Measurements from ENCODE around the gene ZNF394. TPM values are rescaled to one million over a fixed set of nuclear protein-coding genes. Genes with fewer than 3 reads are reported as not detected.

Gene ZNF394
- total and polyA plus RNA-seq, 2 donors (not counting 1 experiment from before 2014, with no cell fraction given) = 50.5 to 80.7 TPM

GRCh38 chr7:99493823-99494222, 6.3 kb downstream of the ZNF394 start:
- POLR2A ChIA-PET = no interaction called here
- Histone ChIP-seq H2AFZ (ENCODE audit: insufficient read depth, low read depth, low read length, poor library complexity, severe bottlenecking) (no peak overlapping the region), H3K4me1 (ENCODE audit: control insufficient read depth in 2 of 2, insufficient read depth in 2 of 2, low read length in 2 of 2) (peaks cover 15% of the 10 kb centered on the region in 2 donors), H3K9ac (ENCODE audit: low read length) (no peak overlapping the region), H3K9me3 (ENCODE audit: control extremely low read depth in 1 of 3, control insufficient read depth in 2 of 3, insufficient read depth in 1 of 3, low read length in 2 of 3) (peaks cover 0 to 31% (median 12%) of the 10 kb centered on the region in 3 donors), H3K27ac (ENCODE audit: low read length in 2 of 2) (no peak overlapping the region), H3K36me3 (replicated peaks in 1 of 2; ENCODE audit: control extremely low read depth in 1 of 2, control insufficient read depth in 1 of 2, extremely low read depth in 1 of 2, insufficient read depth in 2 of 2, low read length in 1 of 2) (peaks cover 3 to 53% of the 10 kb centered on the region in 2 experiments), H4K20me1 (ENCODE audit: control insufficient read depth, insufficient read depth, low read length, poor library complexity, severe bottlenecking) (peaks cover 54% of the 10 kb centered on the region), H3K27me3 (replicated peaks in 1 of 4; ENCODE audit: control extremely low read depth in 1 of 4, control insufficient read depth in 3 of 4, insufficient read depth in 4 of 4, low read length in 3 of 4) (no peaks in the 10 kb centered on the region), H3K4me2 (replicated peaks; ENCODE audit: low read depth, low read length, poor library complexity, severe bottlenecking) (no peak overlapping the region), H3K79me2 (ENCODE audit: control insufficient read depth, insufficient read depth, low read length) (peaks cover 56% of the 10 kb centered on the region), H3K4me3 (ENCODE audit: control extremely low read depth in 1 of 5, extremely low read depth in 1 of 5, insufficient read depth in 1 of 5, low read depth in 2 of 5, low read length in 4 of 5) (no peak overlapping the region)
- peaks cover 6% of the 10 kb centered on the region for H3K9me3 Mint-ChIP-seq (ENCODE audit: insufficient read depth)
- H3K27ac Mint-ChIP-seq = no peak overlapping the region
- intact Hi-C loops (cut with micrococcal nuclease) = no loop called here
- ATAC-seq (ENCODE audit: low read depth) (no peak), DNase-seq (no peak)
- no peak overlapping the region for H3K4me3 Mint-ChIP-seq
- WGBS (ENCODE audit: insufficient coverage) = 100% methylated on average over 4 of the region's 6 CpGs
- TF ChIP-seq EZH2 (IDR thresholded peaks at IDR 0.05; ENCODE audit: borderline replicate concordance, insufficient read depth, low read depth, low read length, poor library complexity, severe bottlenecking) (no peak), CTCF (IDR thresholded peaks at IDR 0.05) (no peak)
- CTCF ChIA-PET = no interaction called here
- no peaks in the 10 kb centered on the region for H3K27me3 Mint-ChIP-seq
- H3K4me1 Mint-ChIP-seq = peaks cover 15% of the 10 kb centered on the region

GRCh38 chr7:99490878-99491277, 9.2 kb downstream of the ZNF394 start:
- H3K27ac Mint-ChIP-seq = no peak overlapping the region
- CTCF ChIA-PET = no interaction called here
- POLR2A ChIA-PET = no interaction called here
- peaks cover 31% of the 10 kb centered on the region for H3K79me2 ChIP-seq (ENCODE audit: control insufficient read depth, insufficient read depth, low read length)
- no peaks in the 10 kb centered on the region for H3K4me1 Mint-ChIP-seq
- intact Hi-C loops (cut with micrococcal nuclease) = no loop called here
- H3K36me3 ChIP-seq (replicated peaks in 1 of 2; ENCODE audit: control extremely low read depth in 1 of 2, control insufficient read depth in 1 of 2, extremely low read depth in 1 of 2, insufficient read depth in 2 of 2, low read length in 1 of 2) = peaks cover 3 to 43% of the 10 kb centered on the region in 2 experiments
- H3K9me3 ChIP-seq (ENCODE audit: control extremely low read depth in 1 of 3, control insufficient read depth in 2 of 3, insufficient read depth in 1 of 3, low read length in 2 of 3) = peaks cover 0 to 31% (median 12%) of the 10 kb centered on the region in 3 donors
- H3K4me1 ChIP-seq (ENCODE audit: control insufficient read depth in 2 of 2, insufficient read depth in 2 of 2, low read length in 2 of 2) = no peaks in the 10 kb centered on the region
- H3K9me3 Mint-ChIP-seq (ENCODE audit: insufficient read depth) = peaks cover 6% of the 10 kb centered on the region
- no peak overlapping the region for H3K27ac ChIP-seq (ENCODE audit: low read length in 2 of 2)
- H2AFZ ChIP-seq (ENCODE audit: insufficient read depth, low read depth, low read length, poor library complexity, severe bottlenecking) = no peak overlapping the region
- H3K9ac ChIP-seq (ENCODE audit: low read length) = no peak overlapping the region
- H3K27me3 ChIP-seq (replicated peaks in 1 of 4; ENCODE audit: control extremely low read depth in 1 of 4, control insufficient read depth in 3 of 4, insufficient read depth in 4 of 4, low read length in 3 of 4) = no peaks in the 10 kb centered on the region
- no peak overlapping the region for H3K4me2 ChIP-seq (replicated peaks; ENCODE audit: low read depth, low read length, poor library complexity, severe bottlenecking)
- DNase-seq (no peak), ATAC-seq (ENCODE audit: low read depth) (no peak)
- no peak overlapping the region for H3K4me3 ChIP-seq (ENCODE audit: control extremely low read depth in 1 of 5, extremely low read depth in 1 of 5, insufficient read depth in 1 of 5, low read depth in 2 of 5, low read length in 4 of 5)
- peaks cover 29% of the 10 kb centered on the region for H4K20me1 ChIP-seq (ENCODE audit: control insufficient read depth, insufficient read depth, low read length, poor library complexity, severe bottlenecking)
- no peak overlapping the region for H3K4me3 Mint-ChIP-seq
- TF ChIP-seq EZH2 (IDR thresholded peaks at IDR 0.05; ENCODE audit: borderline replicate concordance, insufficient read depth, low read depth, low read length, poor library complexity, severe bottlenecking) (no peak), CTCF (IDR thresholded peaks at IDR 0.05) (no peak)
- H3K27me3 Mint-ChIP-seq = no peaks in the 10 kb centered on the region
- 79% methylated on average over 2 of the region's 3 CpGs for WGBS (ENCODE audit: insufficient coverage)
